GM23338 (cell line): ENCODE results near the gene ZSCAN26. TPM values are rescaled to one million over a fixed set of nuclear protein-coding genes. Genes with fewer than 3 reads are reported as not detected.

Source experiments
- ATAC-seq: fragments of 200-7000 bp; cut with Tn5 transposase; 3 replicates; pipeline ENCODE4 v1.9.1; 2020
- DNase-seq: peaks from one replicate; pipeline ENCODE4 v3.0.0-alpha.2; 2015; ENCODE audit warnings: low spot score
- H2AFZ ChIP-seq: fragments of 200-600 bp; sonication (generic); 2 replicates; pipeline ENCODE4 v1.8.0; 2016; ENCODE audit warnings: antibody characterized with exemption, mild to moderate bottlenecking, moderate library complexity
- H3F3A ChIP-seq: fragments of 200-600 bp; sonication (generic); replicated peaks from 2 replicates; pipeline ENCODE4 v1.8.0; 2017; ENCODE audit warnings: antibody characterized with exemption, mixed run types, low read depth
- H3K27ac ChIP-seq: fragments of 200-600 bp; sonication (generic); 2 replicates; pipeline ENCODE4 v1.6.1; 2016; ENCODE audit warnings: low read depth
- H3K27me3 ChIP-seq: fragments of 200-600 bp; sonication (generic); 2 replicates; pipeline ENCODE4 v1.8.0; 2016; ENCODE audit warnings: mild to moderate bottlenecking, mixed run types, moderate library complexity; ENCODE audit not compliant: insufficient read depth
- H3K36me3 ChIP-seq: fragments of 200-600 bp; sonication (generic); 2 replicates; pipeline ENCODE4 v1.8.0; 2016; ENCODE audit warnings: mild to moderate bottlenecking; ENCODE audit not compliant: insufficient read depth
- H3K4me1 ChIP-seq: fragments of 200-600 bp; sonication (generic); 2 replicates; pipeline ENCODE4 v1.8.0; 2016; ENCODE audit warnings: mild to moderate bottlenecking, moderate library complexity; ENCODE audit not compliant: insufficient read depth
- H3K4me2 ChIP-seq: fragments of 200-600 bp; sonication (generic); 2 replicates; pipeline ENCODE4 v1.7.1; 2017; ENCODE audit warnings: mixed run types
- H3K4me3 ChIP-seq: fragments of 200-600 bp; sonication (generic); 2 replicates; pipeline ENCODE4 v1.6.1; 2016; ENCODE audit warnings: mixed run types
- H3K79me2 ChIP-seq: fragments of 200-600 bp; sonication (generic); replicated peaks from 2 replicates; pipeline ENCODE4 v1.8.0; 2017; ENCODE audit warnings: mild to moderate bottlenecking; ENCODE audit not compliant: insufficient read depth
- H3K9me2 ChIP-seq: fragments of 200-600 bp; sonication (generic); 2 replicates; pipeline ENCODE4 v1.8.0; 2017; ENCODE audit not compliant: insufficient read depth
- H4K20me1 ChIP-seq: fragments of 200-600 bp; sonication (generic); replicated peaks from 2 replicates; pipeline ENCODE4 v1.8.0; 2017; ENCODE audit warnings: mild to moderate bottlenecking; ENCODE audit not compliant: insufficient read depth
- H3K27ac Mint-ChIP-seq: 2 replicates; pipeline ENCODE4 v1.8.0; 2020; ENCODE audit warnings: inconsistent platforms, mild to moderate bottlenecking, moderate library complexity, mixed read lengths
- H3K27me3 Mint-ChIP-seq: 3 replicates; pipeline ENCODE4 v1.8.0; 2022; ENCODE audit warnings: low read depth, mild to moderate bottlenecking, moderate library complexity, mixed read lengths, inconsistent platforms; ENCODE audit not compliant: insufficient read depth, poor library complexity
- H3K36me3 Mint-ChIP-seq: 3 replicates; pipeline ENCODE4 v1.8.0; 2021; ENCODE audit warnings: low read depth, mild to moderate bottlenecking, inconsistent platforms, moderate library complexity, mixed read lengths
- H3K4me1 Mint-ChIP-seq: 3 replicates; pipeline ENCODE4 v1.8.0; 2020; ENCODE audit warnings: mild to moderate bottlenecking, inconsistent platforms, mixed read lengths
- H3K4me3 Mint-ChIP-seq: 3 replicates; pipeline ENCODE4 v1.8.0; 2021; ENCODE audit warnings: moderate library complexity, mild to moderate bottlenecking, inconsistent platforms, mixed read lengths
- H3K9me3 Mint-ChIP-seq: 3 replicates; pipeline ENCODE4 v1.8.0; 2020; ENCODE audit warnings: moderate library complexity, mild to moderate bottlenecking, inconsistent platforms, mixed read lengths
- CREB1 ChIP-seq: fragments of 250-450 bp; sonication (Bioruptor Pico); IDR thresholded peaks from 2 replicates; pipeline ENCODE4 v1.5.0; 2020; ENCODE audit warnings: low read depth, mild to moderate bottlenecking, moderate library complexity
- EZH2 ChIP-seq: fragments of 200-600 bp; sonication (generic); IDR thresholded peaks from one replicate; pipeline ENCODE4 v1.8.0; 2017; ENCODE audit warnings: antibody characterized with exemption, mild to moderate bottlenecking, low read depth; ENCODE audit not compliant: unreplicated experiment
- JUNB ChIP-seq: IDR thresholded peaks from one replicate; pipeline ENCODE4 v1.6.1; 2016; ENCODE audit warnings: antibody characterized with exemption; ENCODE audit not compliant: unreplicated experiment
- NANOG ChIP-seq: IDR thresholded peaks from 2 replicates; pipeline ENCODE4 v1.6.1; 2016; ENCODE audit warnings: antibody characterized with exemption, borderline replicate concordance
- POLR2AphosphoS5 ChIP-seq: IDR thresholded peaks from 2 replicates; pipeline ENCODE4 v1.6.1; 2016; ENCODE audit warnings: antibody characterized with exemption, low read depth
- STAT1 ChIP-seq: IDR thresholded peaks from one replicate; pipeline ENCODE4 v1.6.1; 2016; ENCODE audit warnings: antibody characterized with exemption; ENCODE audit not compliant: unreplicated experiment
- ZNF114 ChIP-seq: fragments of 250-450 bp; sonication (Bioruptor Pico); IDR thresholded peaks from 2 replicates; pipeline ENCODE4 v1.5.0; 2020; ENCODE audit warnings: mild to moderate bottlenecking, moderate library complexity
- ZNF331 ChIP-seq: fragments of 250-450 bp; sonication (Bioruptor Pico); IDR thresholded peaks from 2 replicates; pipeline ENCODE4 v1.5.0; 2020; ENCODE audit warnings: low read depth, mild to moderate bottlenecking, moderate library complexity
- polyA plus RNA-seq: library from polyadenylated mRNA; unstranded; fragments of >200 nt; fragmentation: Nextera tagmentation; extraction: Ambion mirVana; gene quantifications from 2 replicates; pipeline ENCODE4 v1.2.1, GENCODE V29; 2016
- total RNA-seq: library from RNA; depleted of rRNA; stranded (reverse); fragments of >200 nt; shearing (Covaris generic); gene quantifications from 2 replicates; pipeline ENCODE4 v1.2.3, GENCODE V29; 2014
- TF ChIP-seq, protein P1 (sequence below), 2 experiments: fragments of 200-600 bp in 1 of 2; sonication (generic) in 1 of 2; conservative IDR thresholded peaks; 2 replicates each; pipeline versions ENCODE4 v1.5.1 to v1.6.1; 2016 to 2017; ENCODE audit warnings: antibody characterized with exemption in 2 of 2, low read depth in 2 of 2, mild to moderate bottlenecking in 2 of 2, moderate library complexity in 1 of 2
- TF ChIP-seq, protein P2 (sequence below): fragments of 250-450 bp; sonication (Bioruptor Pico); IDR thresholded peaks from 2 replicates; pipeline ENCODE4 v1.5.0; 2020; ENCODE audit warnings: mild to moderate bottlenecking, moderate library complexity

Gene ZSCAN26
- total and polyA plus RNA-seq, 2 experiments from 2014 or later, result 6.5 to 10.2 TPM

DNA sequence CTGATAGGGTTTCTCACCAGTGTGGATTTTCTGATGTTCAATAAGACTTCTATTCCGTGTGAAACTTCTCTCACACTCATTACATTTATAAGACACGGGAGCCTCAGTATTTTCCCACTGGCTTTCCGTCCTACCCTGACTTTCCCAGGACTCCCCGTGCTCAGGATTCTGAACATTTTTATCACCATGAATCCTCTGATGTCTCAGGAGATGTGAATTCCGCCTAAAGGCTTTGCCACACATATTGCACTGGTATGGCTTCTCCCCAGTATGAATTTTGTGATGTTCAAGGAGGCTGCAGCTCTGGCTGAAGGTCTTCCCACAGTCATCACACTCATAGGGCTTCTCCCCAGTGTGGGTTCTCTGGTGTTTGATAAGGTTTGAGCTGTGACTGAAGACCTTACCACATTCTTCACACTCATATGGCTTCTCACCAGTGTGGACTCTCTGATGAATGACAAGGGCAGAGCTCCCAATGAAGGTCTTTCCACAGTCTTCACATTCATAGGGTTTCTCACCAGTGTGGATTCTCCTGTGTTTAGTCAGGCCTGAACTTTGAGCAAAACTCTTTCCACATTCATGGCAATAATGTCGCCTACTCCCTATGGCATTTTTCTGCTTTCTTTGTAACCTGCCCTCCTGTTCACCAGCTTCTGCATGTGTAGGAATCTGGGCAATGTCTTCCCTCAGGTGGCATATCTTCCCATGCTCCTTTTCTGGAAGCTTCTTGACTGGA is 21.6 kb upstream of the ZSCAN26 start (continued):
- TF ChIP-seq CREB1 (CRISPR knock-in tag), result no peak
- no peak for TF ChIP-seq JUNB
- TF ChIP-seq, protein P1, sequence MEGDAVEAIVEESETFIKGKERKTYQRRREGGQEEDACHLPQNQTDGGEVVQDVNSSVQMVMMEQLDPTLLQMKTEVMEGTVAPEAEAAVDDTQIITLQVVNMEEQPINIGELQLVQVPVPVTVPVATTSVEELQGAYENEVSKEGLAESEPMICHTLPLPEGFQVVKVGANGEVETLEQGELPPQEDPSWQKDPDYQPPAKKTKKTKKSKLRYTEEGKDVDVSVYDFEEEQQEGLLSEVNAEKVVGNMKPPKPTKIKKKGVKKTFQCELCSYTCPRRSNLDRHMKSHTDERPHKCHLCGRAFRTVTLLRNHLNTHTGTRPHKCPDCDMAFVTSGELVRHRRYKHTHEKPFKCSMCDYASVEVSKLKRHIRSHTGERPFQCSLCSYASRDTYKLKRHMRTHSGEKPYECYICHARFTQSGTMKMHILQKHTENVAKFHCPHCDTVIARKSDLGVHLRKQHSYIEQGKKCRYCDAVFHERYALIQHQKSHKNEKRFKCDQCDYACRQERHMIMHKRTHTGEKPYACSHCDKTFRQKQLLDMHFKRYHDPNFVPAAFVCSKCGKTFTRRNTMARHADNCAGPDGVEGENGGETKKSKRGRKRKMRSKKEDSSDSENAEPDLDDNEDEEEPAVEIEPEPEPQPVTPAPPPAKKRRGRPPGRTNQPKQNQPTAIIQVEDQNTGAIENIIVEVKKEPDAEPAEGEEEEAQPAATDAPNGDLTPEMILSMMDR (conservative IDR thresholded peaks at IDR 0.05; ENCODE audit: low read depth in 2 of 2), result no peak
- TF ChIP-seq ZNF114 (CRISPR knock-in tag), result no peak
- TF ChIP-seq POLR2AphosphoS5, result no peak

DNA sequence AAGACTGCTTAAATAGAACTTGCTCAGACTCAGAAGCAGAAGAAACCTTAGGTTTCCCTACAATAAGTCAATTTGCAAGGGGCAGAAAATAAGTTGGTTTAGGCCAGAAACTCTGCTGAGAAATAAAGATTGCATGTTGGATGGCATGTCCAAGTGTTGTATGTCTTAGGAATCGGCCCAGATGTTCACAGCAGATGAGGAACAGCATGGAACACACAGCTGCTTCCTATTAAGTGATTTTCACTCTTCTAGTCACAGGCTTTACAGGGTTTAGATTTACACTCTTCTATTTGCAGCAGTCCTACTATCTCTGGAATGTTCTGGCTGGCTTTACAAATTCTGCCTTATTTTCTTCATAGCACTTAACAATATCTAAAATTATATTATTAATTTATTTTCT is 18.0 kb upstream of the ZSCAN26 start:
- peaks cover 11% of the 10 kb centered on the region for H3K4me1 Mint-ChIP-seq
- ATAC-seq (no peak), DNase-seq (no peak)
- Histone ChIP-seq H3K36me3 (peaks cover 13% of the 10 kb centered on the region), H3K27ac (no peak overlapping the region), H2AFZ (no peak overlapping the region), H3K9me2 (no peaks in the 10 kb centered on the region), H3K27me3 (no peaks in the 10 kb centered on the region), H3F3A (no peaks in the 10 kb centered on the region), H3K4me3 (no peak overlapping the region), H3K4me2 (no peak overlapping the region), H3K79me2 (peaks cover 16% of the 10 kb centered on the region), H3K4me1 (peaks cover 11% of the 10 kb centered on the region), H4K20me1 (no peaks in the 10 kb centered on the region)
- peaks cover 37% of the 10 kb centered on the region for H3K36me3 Mint-ChIP-seq
- no peak overlapping the region for H3K27ac Mint-ChIP-seq
- H3K4me3 Mint-ChIP-seq, result no peak overlapping the region
- TF ChIP-seq ZNF331 (no peak), EZH2 (no peak), CREB1 (CRISPR knock-in tag) (no peak), STAT1 (no peak), ZNF114 (CRISPR knock-in tag) (no peak), NANOG (no peak)
- TF ChIP-seq, protein P1 (conservative IDR thresholded peaks at IDR 0.05; ENCODE audit: low read depth in 2 of 2), result no peak
- TF ChIP-seq, protein P2, sequence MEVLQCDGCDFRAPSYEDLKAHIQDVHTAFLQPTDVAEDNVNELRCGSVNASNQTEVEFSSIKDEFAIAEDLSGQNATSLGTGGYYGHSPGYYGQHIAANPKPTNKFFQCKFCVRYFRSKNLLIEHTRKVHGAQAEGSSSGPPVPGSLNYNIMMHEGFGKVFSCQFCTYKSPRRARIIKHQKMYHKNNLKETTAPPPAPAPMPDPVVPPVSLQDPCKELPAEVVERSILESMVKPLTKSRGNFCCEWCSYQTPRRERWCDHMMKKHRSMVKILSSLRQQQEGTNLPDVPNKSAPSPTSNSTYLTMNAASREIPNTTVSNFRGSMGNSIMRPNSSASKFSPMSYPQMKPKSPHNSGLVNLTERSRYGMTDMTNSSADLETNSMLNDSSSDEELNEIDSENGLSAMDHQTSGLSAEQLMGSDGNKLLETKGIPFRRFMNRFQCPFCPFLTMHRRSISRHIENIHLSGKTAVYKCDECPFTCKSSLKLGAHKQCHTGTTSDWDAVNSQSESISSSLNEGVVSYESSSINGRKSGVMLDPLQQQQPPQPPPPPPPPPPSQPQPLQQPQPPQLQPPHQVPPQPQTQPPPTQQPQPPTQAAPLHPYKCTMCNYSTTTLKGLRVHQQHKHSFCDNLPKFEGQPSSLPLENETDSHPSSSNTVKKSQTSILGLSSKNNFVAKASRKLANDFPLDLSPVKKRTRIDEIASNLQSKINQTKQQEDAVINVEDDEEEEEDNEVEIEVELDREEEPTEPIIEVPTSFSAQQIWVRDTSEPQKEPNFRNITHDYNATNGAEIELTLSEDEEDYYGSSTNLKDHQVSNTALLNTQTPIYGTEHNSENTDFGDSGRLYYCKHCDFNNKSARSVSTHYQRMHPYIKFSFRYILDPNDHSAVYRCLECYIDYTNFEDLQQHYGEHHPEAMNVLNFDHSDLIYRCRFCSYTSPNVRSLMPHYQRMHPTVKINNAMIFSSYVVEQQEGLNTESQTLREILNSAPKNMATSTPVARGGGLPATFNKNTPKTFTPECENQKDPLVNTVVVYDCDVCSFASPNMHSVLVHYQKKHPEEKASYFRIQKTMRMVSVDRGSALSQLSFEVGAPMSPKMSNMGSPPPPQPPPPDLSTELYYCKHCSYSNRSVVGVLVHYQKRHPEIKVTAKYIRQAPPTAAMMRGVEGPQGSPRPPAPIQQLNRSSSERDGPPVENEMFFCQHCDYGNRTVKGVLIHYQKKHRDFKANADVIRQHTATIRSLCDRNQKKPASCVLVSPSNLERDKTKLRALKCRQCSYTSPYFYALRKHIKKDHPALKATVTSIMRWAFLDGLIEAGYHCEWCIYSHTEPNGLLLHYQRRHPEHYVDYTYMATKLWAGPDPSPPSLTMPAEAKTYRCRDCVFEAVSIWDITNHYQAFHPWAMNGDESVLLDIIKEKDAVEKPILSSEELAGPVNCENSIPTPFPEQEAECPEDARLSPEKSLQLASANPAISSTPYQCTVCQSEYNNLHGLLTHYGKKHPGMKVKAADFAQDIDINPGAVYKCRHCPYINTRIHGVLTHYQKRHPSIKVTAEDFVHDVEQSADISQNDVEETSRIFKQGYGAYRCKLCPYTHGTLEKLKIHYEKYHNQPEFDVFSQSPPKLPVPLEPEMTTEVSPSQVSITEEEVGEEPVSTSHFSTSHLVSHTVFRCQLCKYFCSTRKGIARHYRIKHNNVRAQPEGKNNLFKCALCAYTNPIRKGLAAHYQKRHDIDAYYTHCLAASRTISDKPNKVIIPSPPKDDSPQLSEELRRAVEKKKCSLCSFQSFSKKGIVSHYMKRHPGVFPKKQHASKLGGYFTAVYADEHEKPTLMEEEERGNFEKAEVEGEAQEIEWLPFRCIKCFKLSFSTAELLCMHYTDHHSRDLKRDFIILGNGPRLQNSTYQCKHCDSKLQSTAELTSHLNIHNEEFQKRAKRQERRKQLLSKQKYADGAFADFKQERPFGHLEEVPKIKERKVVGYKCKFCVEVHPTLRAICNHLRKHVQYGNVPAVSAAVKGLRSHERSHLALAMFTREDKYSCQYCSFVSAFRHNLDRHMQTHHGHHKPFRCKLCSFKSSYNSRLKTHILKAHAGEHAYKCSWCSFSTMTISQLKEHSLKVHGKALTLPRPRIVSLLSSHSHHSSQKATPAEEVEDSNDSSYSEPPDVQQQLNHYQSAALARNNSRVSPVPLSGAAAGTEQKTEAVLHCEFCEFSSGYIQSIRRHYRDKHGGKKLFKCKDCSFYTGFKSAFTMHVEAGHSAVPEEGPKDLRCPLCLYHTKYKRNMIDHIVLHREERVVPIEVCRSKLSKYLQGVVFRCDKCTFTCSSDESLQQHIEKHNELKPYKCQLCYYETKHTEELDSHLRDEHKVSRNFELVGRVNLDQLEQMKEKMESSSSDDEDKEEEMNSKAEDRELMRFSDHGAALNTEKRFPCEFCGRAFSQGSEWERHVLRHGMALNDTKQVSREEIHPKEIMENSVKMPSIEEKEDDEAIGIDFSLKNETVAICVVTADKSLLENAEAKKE (CRISPR knock-in tag), result no peak
- no peaks in the 10 kb centered on the region for H3K9me3 Mint-ChIP-seq
- peaks cover 8% of the 10 kb centered on the region for H3K27me3 Mint-ChIP-seq
